ENCODE results near the gene CDH5. TPM values are rescaled to one million over a fixed set of nuclear protein-coding genes. Genes with fewer than 3 reads are reported as not detected.
A peak's percentile ranks its signal among the peaks of the same experiment; 100 is the strongest.

The CDH5 gene
- total RNA-seq, 2 donors from 2014 or later = 21.1 to 40.0 TPM

DNA sequence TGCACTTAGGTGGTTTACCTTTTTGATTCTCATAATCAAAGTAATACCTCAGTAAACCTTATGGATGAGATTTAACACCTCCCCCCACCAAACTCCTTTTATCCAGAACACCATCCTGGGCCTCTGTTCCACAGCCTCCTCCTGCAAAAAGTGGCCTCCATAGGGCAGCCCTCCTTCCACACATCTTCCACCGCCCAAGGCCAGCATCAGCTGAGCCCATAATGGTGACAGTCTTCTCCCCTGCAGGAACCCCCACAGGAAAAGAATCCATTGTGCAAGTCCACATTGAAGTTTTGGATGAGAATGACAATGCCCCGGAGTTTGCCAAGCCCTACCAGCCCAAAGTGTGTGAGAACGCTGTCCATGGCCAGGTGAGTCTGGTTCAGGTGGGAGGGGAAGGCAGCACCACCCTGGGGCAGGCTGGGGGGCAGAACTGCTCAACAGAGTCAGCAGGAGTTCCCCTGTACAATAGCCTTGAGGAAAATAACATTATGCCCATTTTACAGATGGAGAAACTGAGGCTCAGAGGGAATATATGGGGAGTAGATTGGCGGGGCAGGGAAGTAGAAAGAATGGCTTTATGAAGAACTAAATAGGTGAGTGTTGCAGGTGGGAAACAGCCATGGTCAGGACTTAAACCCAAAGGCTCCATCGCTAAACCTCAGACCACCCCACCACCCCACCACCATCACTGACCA, 31.4 kb downstream of the CDH5 start:
- TF ChIP-seq, protein P1, sequence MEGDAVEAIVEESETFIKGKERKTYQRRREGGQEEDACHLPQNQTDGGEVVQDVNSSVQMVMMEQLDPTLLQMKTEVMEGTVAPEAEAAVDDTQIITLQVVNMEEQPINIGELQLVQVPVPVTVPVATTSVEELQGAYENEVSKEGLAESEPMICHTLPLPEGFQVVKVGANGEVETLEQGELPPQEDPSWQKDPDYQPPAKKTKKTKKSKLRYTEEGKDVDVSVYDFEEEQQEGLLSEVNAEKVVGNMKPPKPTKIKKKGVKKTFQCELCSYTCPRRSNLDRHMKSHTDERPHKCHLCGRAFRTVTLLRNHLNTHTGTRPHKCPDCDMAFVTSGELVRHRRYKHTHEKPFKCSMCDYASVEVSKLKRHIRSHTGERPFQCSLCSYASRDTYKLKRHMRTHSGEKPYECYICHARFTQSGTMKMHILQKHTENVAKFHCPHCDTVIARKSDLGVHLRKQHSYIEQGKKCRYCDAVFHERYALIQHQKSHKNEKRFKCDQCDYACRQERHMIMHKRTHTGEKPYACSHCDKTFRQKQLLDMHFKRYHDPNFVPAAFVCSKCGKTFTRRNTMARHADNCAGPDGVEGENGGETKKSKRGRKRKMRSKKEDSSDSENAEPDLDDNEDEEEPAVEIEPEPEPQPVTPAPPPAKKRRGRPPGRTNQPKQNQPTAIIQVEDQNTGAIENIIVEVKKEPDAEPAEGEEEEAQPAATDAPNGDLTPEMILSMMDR (IDR thresholded peaks at IDR 0.05) = no peak
- Histone ChIP-seq H3K9me3 (no peaks in the 10 kb centered on the region), H3K4me1 (ENCODE audit: control insufficient read depth in 1 of 2, low read depth in 2 of 2) (peaks cover 3 to 17% of the 10 kb centered on the region in 2 donors), H3K27me3 (replicated peaks; ENCODE audit: insufficient read depth) (no peaks in the 10 kb centered on the region), H3K4me3 (no peak overlapping the region), H3K36me3 (no peaks in the 10 kb centered on the region), H3K27ac (no peak overlapping the region)
- ATAC-seq (ENCODE audit: insufficient number of reproducible peaks, low FRiP score, low read depth) (no peak), DNase-seq (ENCODE audit: low spot score) (no peak)

DNA sequence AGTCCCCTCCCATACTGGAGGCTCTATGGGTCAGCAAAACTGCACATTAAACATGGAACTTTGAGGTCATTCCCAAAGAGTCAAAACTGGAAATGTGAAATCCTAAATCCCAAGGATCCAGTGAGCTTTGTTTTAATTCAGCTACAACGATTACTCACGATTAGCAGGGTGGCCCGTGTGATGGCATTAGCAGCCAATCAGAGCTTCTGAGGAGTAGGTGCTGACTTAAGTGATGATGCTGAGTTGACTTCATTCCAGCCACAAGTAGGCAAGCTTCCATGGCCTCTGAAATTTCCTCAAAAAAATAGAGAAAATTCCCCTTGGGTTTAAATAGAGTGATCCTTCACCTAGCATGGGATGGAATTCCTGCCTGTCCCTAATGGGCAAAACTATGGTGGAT, 32.5 kb downstream of the CDH5 start:
- DNase-seq (ENCODE audit: low spot score) = no peak
- ATAC-seq (ENCODE audit: insufficient number of reproducible peaks, low FRiP score, low read depth) = no peak
- TF ChIP-seq, protein P1 (IDR thresholded peaks at IDR 0.05) = no peak
- H3K4me3 ChIP-seq = no peak overlapping the region
- H3K27ac ChIP-seq = no peak overlapping the region
- peaks cover 3 to 17% of the 10 kb centered on the region in 2 donors for H3K4me1 ChIP-seq (ENCODE audit: control insufficient read depth in 1 of 2, low read depth in 2 of 2)
- no peaks in the 10 kb centered on the region for H3K9me3 ChIP-seq
- H3K36me3 ChIP-seq = no peaks in the 10 kb centered on the region
- no peaks in the 10 kb centered on the region for H3K27me3 ChIP-seq (replicated peaks; ENCODE audit: insufficient read depth)

DNA sequence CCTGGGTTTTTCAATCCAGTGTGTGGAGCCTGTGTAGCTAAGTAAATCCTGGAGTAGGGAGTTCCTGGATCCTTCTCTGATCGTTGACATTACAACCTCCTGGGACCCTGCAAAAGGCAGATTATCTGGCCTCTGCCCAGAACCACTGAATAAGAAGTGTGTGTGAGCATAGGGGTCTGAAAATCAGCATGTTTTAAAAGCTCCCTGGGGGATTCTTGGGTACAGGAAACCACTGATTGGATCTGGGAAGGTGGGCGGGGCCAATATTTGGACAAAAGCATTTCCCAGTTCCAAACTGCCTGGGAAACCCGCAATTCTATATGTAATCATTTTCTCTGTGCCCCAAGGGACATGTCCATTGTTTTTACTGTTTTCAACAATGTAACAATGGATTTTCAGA, 33.4 kb downstream of the CDH5 start:
- H3K9me3 ChIP-seq = no peaks in the 10 kb centered on the region
- no peak overlapping the region for H3K27ac ChIP-seq
- H3K4me3 ChIP-seq = no peak overlapping the region
- H3K36me3 ChIP-seq = no peaks in the 10 kb centered on the region
- peaks cover 3 to 17% of the 10 kb centered on the region in 2 donors for H3K4me1 ChIP-seq (ENCODE audit: control insufficient read depth in 1 of 2, low read depth in 2 of 2)
- DNase-seq (ENCODE audit: low spot score) (no peak), ATAC-seq (ENCODE audit: insufficient number of reproducible peaks, low FRiP score, low read depth) (no peak)
- TF ChIP-seq, protein P1 (IDR thresholded peaks at IDR 0.05) = no peak
- H3K27me3 ChIP-seq (replicated peaks; ENCODE audit: insufficient read depth) = no peaks in the 10 kb centered on the region

DNA sequence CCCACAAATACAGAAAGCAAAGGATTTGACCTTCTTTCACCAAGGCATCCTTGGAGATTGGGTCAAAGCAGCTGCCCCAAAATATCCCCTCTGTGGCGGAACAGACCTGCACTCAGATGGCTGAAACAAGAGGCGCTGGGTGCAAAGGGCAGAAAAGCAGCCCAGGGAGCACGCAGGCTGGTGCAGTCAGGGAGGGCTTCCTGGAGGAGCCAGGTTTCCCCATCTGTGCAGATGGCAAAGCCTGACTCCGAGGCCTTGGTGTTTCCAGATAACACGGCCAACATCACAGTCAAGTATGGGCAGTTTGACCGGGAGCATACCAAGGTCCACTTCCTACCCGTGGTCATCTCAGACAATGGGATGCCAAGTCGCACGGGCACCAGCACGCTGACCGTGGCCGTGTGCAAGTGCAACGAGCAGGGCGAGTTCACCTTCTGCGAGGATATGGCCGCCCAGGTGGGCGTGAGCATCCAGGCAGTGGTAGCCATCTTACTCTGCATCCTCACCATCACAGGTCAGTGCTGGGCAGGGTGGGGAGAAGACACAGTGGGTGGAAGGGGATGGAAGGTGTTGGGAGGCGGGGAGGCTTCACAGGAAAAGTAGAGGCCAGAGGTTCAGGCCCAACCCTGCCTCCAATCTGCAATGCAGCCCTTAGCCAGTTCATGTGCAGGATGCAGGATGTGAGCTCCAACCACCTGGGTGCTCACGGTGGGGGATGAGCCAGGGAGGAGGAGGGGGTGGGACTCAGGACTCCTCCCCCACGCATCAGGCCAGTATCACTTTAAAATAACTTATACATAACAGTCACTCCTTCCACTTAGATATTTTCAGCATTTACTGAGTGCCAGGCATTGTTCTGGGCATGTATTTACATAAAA, 34.3 kb downstream of the CDH5 start:
- Histone ChIP-seq H3K9me3 (no peaks in the 10 kb centered on the region), H3K27me3 (replicated peaks; ENCODE audit: insufficient read depth) (no peaks in the 10 kb centered on the region), H3K27ac (peak overlapping the region; percentile 38 to 63), H3K36me3 (no peaks in the 10 kb centered on the region), H3K4me1 (ENCODE audit: control insufficient read depth in 1 of 2, low read depth in 2 of 2) (peaks cover 3 to 17% of the 10 kb centered on the region in 2 donors), H3K4me3 (no peak overlapping the region)
- TF ChIP-seq, protein P1 (IDR thresholded peaks at IDR 0.05) = no peak
- DNase-seq (ENCODE audit: low spot score) (no peak), ATAC-seq (ENCODE audit: insufficient number of reproducible peaks, low FRiP score, low read depth) (no peak)

DNA sequence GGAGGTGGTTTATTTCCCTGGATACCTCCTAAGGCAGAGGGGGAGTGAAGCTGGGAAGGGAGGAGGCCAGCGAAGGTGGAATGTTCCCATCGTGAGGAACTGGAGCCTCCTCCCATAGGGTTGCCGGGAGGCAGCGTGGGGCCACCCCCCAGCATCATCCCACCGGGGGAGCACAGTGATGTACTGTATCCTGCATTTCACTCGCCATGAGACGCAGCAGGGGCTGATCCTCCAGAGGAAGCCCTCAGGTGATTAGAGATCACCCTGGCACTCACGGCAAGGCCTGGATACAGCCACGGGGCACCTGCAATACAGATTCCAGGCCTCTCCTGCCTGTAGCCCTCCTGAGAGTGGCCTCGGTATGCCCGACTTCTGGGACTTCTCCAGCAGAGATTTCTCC, 35.1 kb downstream of the CDH5 start:
- no peak overlapping the region for H3K4me3 ChIP-seq
- no peaks in the 10 kb centered on the region for H3K27me3 ChIP-seq (replicated peaks; ENCODE audit: insufficient read depth)
- TF ChIP-seq, protein P1 (IDR thresholded peaks at IDR 0.05) = no peak
- DNase-seq (ENCODE audit: low spot score) = no peak
- no peaks in the 10 kb centered on the region for H3K9me3 ChIP-seq
- H3K36me3 ChIP-seq = no peaks in the 10 kb centered on the region
- H3K4me1 ChIP-seq (ENCODE audit: control insufficient read depth in 1 of 2, low read depth in 2 of 2) = peaks cover 3 to 17% of the 10 kb centered on the region in 2 donors
- no peak for ATAC-seq (ENCODE audit: insufficient number of reproducible peaks, low FRiP score, low read depth)
- H3K27ac ChIP-seq = peak overlapping the region; percentile 38 to 63
